ENCODE measurements around the gene SYCN.

- TF ChIP-seq YY1 (IDR thresholded peaks at IDR 0.05; ENCODE audit: insufficient read depth, insufficient read length) (no peak), SUZ12 (IDR thresholded peaks at IDR 0.05; ENCODE audit: extremely low read depth, insufficient read depth, insufficient read length) (no peak), ZNF274 (IDR thresholded peaks at IDR 0.05; ENCODE audit: low read depth, low read length) (no peak)
Observed at GRCh38 chr19:39205449-39205764, 1.3 kb upstream of the SYCN start.
